ENCODE data around the gene SMIM38.

DNA sequence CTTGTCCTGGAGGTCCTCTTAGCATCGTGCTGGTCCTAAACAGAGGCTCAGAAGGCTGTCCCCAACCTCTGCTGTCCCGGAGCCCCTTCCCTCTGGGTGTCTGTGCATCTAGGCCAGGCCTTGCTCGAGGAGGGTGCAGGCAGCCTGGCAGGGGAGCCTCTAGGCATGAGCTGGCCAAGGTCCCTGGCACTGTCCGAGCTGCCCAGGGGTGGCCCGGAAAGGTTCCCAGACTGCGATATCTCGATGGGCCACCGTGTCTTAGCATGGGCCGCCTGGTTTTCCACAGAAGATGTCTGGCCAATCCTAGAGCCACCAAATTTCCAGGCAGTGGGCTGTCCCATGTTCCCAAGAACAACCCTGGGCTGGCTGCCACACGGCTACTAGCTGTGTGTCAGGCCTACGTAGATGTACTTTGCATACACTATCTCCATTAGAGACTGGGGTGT lies 24.6 kb upstream of the SMIM38 start:
- TF ChIP-seq EZH2 (IDR thresholded peaks at IDR 0.05) (no peak), POLR2AphosphoS5 (IDR thresholded peaks at IDR 0.05; ENCODE audit: borderline replicate concordance, low read depth, low read length) (no peak; the same call in 1 of the 2 replicates)
